ENCODE measurements around the gene DSP.

- TF ChIP-seq CTCF (conservative IDR thresholded peaks at IDR 0.05), result no peak
- TF ChIP-seq EZH2 (IDR thresholded peaks at IDR 0.05; ENCODE audit: low read depth), result no peak
These were observed 46.8 kb upstream of the DSP start for GRCh38 chr6:7494638-7495037.
